H1 (cell line): ENCODE data around the gene MPPE1. TPM values are rescaled to one million over a fixed set of nuclear protein-coding genes. Genes with fewer than 3 reads are reported as not detected.

ENCODE experiments used
- CHD7 ChIP-seq: fragments of 300-600 bp; sonication (generic); IDR thresholded peaks from 2 replicates; pipeline ENCODE4 v1.7.1; 2012; ENCODE audit warnings: low read length, moderate library complexity, mild to moderate bottlenecking, inconsistent platforms; ENCODE audit not compliant: insufficient replicate concordance
- POLR2A ChIP-seq, 2 experiments: IDR thresholded peaks; 1 replicate in 1 of 2; 2 replicates in 1 of 2; pipeline ENCODE4 v1.6.1; 2011; ENCODE audit warnings: low read depth in 2 of 2, low read length in 2 of 2, mild to moderate bottlenecking in 2 of 2; ENCODE audit errors: control extremely low read depth in 1 of 2
- TEAD4 ChIP-seq: IDR thresholded peaks from 2 replicates; pipeline ENCODE4 v1.6.1; 2012; ENCODE audit warnings: low read depth, low read length, inconsistent platforms, mixed read lengths
- ZNF274 ChIP-seq: IDR thresholded peaks from 2 replicates; pipeline ENCODE4 v1.7.0; 2012; ENCODE audit warnings: low read length, borderline replicate concordance; ENCODE audit errors: extremely low read depth
- polyA plus RNA-seq, 7 experiments: library from polyadenylated mRNA; depleted of rRNA in 3 of 7; stranded (reverse) in 5 of 7; unstranded in 2 of 7; fragments of >200 nt in 5 of 7; fragments of 200-250 nt in 2 of 7; gene quantifications; 1 replicate in 5 of 7; 2 replicates in 1 of 7; 4 replicates in 1 of 7; pipeline versions ENCODE4 v1.2.1 to v1.2.3, GENCODE V29; 2011 to 2013; ENCODE audit warnings: missing spikeins in 2 of 7, mixed read lengths in 2 of 7
- total RNA-seq: library from RNA; stranded (reverse); fragmentation: NEBNext Ultra II Directional; extraction: Animal tissue kit (Norgen Biotek cat#: 25700); gene quantifications from 2 replicates; pipeline ENCODE4 v1.2.1, GENCODE V29; 2021
- TF ChIP-seq, protein P1 (sequence below): IDR thresholded peaks from 2 replicates; pipeline ENCODE4 v1.6.1; 2012; ENCODE audit warnings: inconsistent platforms

MPPE1 gene
- total and polyA plus RNA-seq, 2 of the 8 experiments (the other 6 are each of a cell fraction or from before 2014, with no cell fraction given): 13.7 to 20.9 TPM

DNA sequence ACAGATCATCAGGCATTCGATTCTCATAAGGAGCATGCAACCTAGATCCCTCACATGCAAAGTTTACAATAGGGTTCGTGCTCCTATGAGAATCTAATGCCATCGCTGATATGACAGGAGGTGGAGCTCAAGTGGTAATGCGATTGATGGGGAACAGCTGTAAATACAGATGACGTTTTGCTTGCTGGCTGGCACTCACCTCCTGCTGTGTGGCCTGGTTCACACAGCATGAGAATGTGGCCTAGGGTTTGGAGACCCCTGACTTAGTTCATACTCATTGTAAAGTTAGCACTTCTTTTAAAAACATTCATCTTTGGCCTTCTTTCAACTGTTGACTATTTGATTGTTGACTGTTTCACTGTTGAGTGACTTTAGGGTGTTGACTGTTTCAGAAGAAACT is 65.6 kb downstream of the MPPE1 start (continued):
- TF ChIP-seq CHD7 (no peak), ZNF274 (no peak), TEAD4 (no peak), POLR2A (IDR thresholded peaks at IDR 0.05; ENCODE audit: control extremely low read depth in 1 of 2, low read depth in 2 of 2, low read length in 2 of 2) (no peak)
- TF ChIP-seq, protein P1, sequence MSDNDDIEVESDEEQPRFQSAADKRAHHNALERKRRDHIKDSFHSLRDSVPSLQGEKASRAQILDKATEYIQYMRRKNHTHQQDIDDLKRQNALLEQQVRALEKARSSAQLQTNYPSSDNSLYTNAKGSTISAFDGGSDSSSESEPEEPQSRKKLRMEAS: no peak
